Upper lobe of right lung (tissue), 1 donor: ENCODE measurements around the gene CACNA1B. TPM values are rescaled to one million over a fixed set of nuclear protein-coding genes. Genes with fewer than 3 reads are reported as not detected.

Experiments
- ATAC-seq: fragments of 200-7000 bp; cut with Tn5 transposase; one replicate; pipeline ENCODE4 v1.9.1; 2020; ENCODE audit warnings: mild to moderate bottlenecking, moderate library complexity
- DNase-seq: peaks from one replicate; pipeline ENCODE4 v3.0.0-alpha.2; 2020
- H3K27ac ChIP-seq: fragments of 200-600 bp; one replicate; pipeline ENCODE4 v1.8.0; 2022
- H3K27me3 ChIP-seq: fragments of 200-600 bp; one replicate; pipeline ENCODE4 v1.8.0; 2022; ENCODE audit warnings: mild to moderate bottlenecking
- H3K36me3 ChIP-seq: fragments of 200-600 bp; one replicate; pipeline ENCODE4 v1.8.0; 2022
- H3K4me1 ChIP-seq: fragments of 200-600 bp; one replicate; pipeline ENCODE4 v1.8.0; 2022
- H3K4me3 ChIP-seq: fragments of 200-600 bp; one replicate; pipeline ENCODE4 v1.8.0; 2022; ENCODE audit warnings: mild to moderate bottlenecking
- H3K9me3 ChIP-seq: fragments of 200-600 bp; one replicate; pipeline ENCODE4 v1.8.0; 2022
- CTCF ChIP-seq: fragments of 200-600 bp; IDR thresholded peaks from one replicate; pipeline ENCODE4 v1.8.0; 2022; ENCODE audit warnings: antibody characterized with exemption
- intact Hi-C: fragments of 100-400 bp; cut with DNase I; formaldehyde crosslinking; loops from one replicate; pipeline ENCODE4 v1.11.0; 2022
- total RNA-seq: library from RNA; stranded (reverse); fragmentation: NEBNext Ultra II Directional; extraction: Animal tissue kit (Norgen Biotek cat#: 25700); gene quantifications from one replicate; pipeline ENCODE4 v1.2.1, GENCODE V29; 2021
- donor health status: DM: no; HTN: yes; CAD: no; lungs with severe emphysema.

Gene CACNA1B
- total RNA-seq, 1 donor from 2014 or later, result 0.29 TPM

DNA sequence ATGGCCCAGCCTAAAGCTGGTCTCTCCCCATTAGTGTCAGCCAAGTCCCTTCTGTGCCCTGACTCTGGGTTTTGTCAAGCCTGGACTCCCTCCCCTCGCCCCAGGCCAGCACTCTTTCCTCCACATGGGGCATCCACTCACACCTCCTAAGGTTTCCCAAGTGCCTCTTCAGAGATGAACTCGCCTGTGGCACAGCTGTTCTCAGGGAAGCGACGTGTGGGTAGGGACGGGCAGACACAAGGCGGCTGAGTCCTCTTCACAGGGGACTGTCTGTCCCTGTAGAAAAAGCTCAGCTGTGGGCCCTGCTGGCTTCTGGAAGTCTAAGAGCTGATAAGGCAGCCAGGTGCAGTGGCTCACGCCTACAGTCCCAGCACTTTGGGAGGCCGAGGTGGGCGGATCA is 78.5 kb downstream of the CACNA1B start:
- Histone ChIP-seq H3K9me3 (no peaks in the 10 kb centered on the region), H3K4me1 (no peaks in the 10 kb centered on the region), H3K27ac (no peak overlapping the region), H3K27me3 (no peaks in the 10 kb centered on the region), H3K4me3 (no peak overlapping the region), H3K36me3 (no peaks in the 10 kb centered on the region)
- DNase-seq (no peak), ATAC-seq (no peak)
- no peak for TF ChIP-seq CTCF
- intact Hi-C loops, result no loop called here

DNA sequence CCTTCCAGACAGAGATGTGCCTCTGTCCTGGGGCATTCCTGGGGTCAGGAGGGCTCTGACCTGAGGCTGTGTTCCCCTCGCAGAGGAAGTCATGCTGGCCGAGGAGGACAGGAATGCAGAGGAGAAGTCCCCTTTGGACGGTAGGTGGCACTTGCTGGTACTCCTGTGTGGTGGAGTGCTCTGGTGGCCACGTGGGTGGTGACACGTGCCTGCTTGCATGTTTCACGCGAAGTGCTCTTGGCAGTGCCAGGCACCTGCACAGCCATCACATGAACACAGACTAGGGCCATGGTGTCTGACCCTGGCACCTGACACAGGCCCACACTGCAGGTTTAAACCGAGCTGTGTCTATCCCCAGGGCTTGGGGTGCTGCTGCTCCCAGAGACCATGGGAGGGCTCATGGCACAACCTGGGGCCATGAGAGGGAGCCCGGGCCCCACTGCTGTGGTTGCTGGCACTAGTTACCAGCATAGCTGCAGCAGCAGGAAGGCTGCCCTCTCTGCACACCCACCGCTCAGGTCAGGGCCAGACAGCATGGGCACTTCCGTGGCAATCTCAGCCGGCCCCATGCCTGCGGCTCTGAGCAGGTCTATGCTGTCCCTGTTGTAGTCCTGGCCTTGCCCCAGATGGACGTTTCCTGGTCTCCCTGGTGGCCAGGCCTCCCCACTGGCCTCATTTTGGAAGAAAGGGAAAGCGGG is 79.3 kb downstream of the CACNA1B start:
- Histone ChIP-seq H3K27me3 (no peaks in the 10 kb centered on the region), H3K36me3 (no peaks in the 10 kb centered on the region), H3K27ac (no peak overlapping the region), H3K4me3 (no peak overlapping the region), H3K9me3 (no peaks in the 10 kb centered on the region), H3K4me1 (no peaks in the 10 kb centered on the region)
- ATAC-seq (peak; percentile 23), DNase-seq (no peak)
- intact Hi-C loops, result no loop called here
- TF ChIP-seq CTCF, result no peak

DNA sequence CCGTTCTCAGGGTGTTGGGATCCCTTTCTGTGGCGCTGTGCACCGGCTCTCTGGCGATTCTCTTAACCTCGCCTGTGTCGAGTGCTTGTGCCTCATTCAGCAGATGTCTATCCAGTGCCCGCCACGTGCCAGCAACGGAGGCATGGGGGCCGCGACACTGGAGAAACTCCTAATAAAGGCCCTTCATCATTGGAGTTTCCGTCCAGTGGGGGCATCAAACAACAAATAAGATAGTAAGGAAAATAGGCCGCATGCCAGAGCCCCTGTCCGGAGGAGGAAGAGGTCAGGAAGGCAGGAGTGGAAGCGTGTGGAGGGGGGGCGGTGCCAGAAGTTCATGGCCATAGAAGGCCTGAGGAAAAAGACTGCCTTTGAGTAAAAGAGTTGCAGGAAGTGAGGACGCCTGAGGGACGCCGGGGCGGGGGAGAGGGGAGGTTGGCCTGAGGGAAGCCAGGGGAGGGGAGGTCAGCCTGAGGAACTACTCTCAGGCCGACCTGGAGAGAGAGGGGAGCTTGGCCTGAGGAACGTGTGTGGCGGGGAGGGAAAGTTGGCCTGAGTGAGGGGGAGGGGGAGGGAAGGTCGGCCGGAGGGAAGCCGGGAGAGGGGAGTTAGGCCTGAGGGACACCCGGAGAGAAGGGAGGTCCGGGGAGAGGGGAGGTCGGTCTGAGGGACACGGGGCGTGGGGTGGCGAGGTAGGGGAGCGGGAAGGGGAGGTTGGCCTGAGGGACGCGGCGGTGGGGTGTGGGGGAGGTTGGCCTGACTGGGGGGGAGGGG is 82.2 kb downstream of the CACNA1B start:
- Histone ChIP-seq H3K4me3 (no peak overlapping the region), H3K36me3 (no peaks in the 10 kb centered on the region), H3K9me3 (no peaks in the 10 kb centered on the region), H3K4me1 (no peaks in the 10 kb centered on the region), H3K27ac (no peak overlapping the region), H3K27me3 (no peaks in the 10 kb centered on the region)
- no peak for DNase-seq
- TF ChIP-seq CTCF, result no peak
- intact Hi-C loops, result no loop called here
- ATAC-seq, result no peak

DNA sequence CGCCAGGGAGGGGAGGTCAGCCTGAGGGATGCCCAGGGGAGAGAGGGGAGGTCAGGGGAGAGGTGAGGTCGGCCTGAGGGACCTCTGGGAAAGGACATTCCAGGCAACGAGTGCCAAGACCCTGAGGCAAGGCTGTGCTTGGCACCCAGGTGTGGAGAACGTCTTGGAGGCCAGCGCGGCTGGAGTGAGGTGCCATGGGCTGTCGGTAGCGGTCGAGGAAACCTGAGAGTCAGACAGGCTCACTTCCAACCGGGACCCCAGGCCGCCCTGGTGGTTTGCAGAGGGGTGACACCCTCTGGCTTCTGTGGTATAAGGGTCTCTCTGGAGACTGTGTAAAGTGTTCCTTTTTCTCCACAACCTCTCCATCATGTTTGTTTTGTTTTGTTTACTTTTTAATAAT is 82.9 kb downstream of the CACNA1B start:
- H3K9me3 ChIP-seq, result no peaks in the 10 kb centered on the region
- no peaks in the 10 kb centered on the region for H3K36me3 ChIP-seq
- TF ChIP-seq CTCF, result peak; percentile 11
- intact Hi-C loops, result no loop called here
- DNase-seq, result no peak
- no peaks in the 10 kb centered on the region for H3K4me1 ChIP-seq
- ATAC-seq, result no peak
- H3K27me3 ChIP-seq, result no peaks in the 10 kb centered on the region
- no peak overlapping the region for H3K4me3 ChIP-seq
- no peak overlapping the region for H3K27ac ChIP-seq

DNA sequence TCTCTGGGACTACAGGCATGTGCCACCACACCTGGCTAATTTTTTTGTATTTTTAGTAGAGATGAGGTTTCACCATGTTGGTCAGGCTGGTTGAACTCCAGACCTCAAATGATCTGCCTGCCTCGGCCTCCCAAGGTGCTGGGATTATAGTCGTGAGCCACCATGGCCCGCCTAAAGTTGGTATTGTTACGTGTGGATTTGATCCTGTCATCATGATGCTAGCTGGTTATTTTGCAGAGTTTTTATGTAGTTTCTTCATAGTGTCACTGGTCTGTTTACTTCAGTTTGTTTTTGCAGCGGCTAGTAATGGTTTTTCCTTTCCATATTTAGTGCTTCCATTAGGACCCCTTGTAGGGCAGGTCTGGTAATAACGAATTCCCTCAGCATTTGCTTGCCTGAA is 85.9 kb downstream of the CACNA1B start:
- TF ChIP-seq CTCF, result no peak

More for the DNA sequence above, 85.9 kb downstream of the CACNA1B start:
- H3K9me3 ChIP-seq, result no peaks in the 10 kb centered on the region
- no peak for ATAC-seq
- intact Hi-C loops, result no loop called here
- no peaks in the 10 kb centered on the region for H3K4me1 ChIP-seq
- no peak overlapping the region for H3K4me3 ChIP-seq
- H3K36me3 ChIP-seq, result no peaks in the 10 kb centered on the region
- DNase-seq, result no peak
- H3K27me3 ChIP-seq, result no peaks in the 10 kb centered on the region
- H3K27ac ChIP-seq, result no peak overlapping the region
